ENCODE results near the gene WFDC12.

WFDC12 gene

GRCh38 chr20:45087814-45088213 lies 36.5 kb downstream of the WFDC12 start:
- no peak for DNase-seq

DNA sequence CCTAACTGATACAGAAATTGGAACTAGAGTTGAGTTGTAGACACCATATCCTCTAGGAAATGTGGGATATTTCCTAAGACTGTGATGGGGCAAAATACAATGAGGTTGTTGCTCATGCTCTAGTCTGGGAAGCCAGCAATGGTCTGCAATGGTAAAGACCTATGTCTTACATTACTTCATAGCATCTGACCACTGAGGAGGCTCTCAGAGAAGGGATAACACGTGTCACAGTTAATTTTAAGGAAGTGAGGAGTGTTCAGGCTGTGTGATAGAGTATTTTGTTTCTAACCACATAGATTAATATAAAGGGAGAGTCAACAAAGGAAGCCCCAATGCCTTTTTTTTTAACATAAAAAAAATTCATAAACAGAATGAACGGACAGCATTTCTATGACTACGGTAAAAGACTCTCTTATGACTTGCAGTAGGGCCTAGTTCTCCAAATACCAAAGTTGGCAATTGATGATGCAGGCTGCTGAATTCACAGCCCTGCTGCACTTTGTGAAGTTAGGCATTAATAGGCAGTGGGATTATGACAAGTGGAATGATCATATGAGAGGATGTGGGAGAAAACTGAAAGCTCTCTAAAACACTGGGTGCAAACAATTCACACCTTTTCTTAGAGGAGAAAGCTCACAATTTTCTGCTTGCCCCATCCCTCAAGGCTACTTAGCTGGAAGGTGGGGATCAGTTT lies 37.0 kb downstream of the WFDC12 start:
- DNase-seq, result no peak

- DNase-seq, result no peak
Measured at GRCh38 chr20:45085867-45086266, 38.4 kb downstream of the WFDC12 start.

GRCh38 chr20:45085289-45085688 lies 39.0 kb downstream of the WFDC12 start:
- no peak for DNase-seq

DNA sequence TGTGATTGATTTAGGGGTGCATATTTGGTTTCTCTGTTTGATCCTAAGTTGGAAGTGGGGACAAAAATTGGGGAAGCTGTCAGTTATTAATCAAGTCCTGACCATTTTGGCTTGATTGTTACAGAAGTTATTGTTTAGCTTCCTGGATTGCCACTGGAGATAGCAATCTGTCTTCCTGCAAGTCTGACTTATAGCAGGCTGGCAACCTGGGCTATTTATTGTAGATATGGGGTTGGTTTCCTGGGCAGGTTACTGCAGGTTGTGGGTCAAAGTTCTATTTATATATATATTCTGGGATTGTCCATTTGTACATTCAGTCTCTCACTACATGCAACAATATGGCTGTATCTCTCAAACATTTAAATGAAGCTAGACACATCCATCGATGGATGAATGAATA lies 41.1 kb downstream of the WFDC12 start:
- no peak for DNase-seq

- no peak for DNase-seq
Measured at GRCh38 chr20:45082468-45082867, 41.8 kb downstream of the WFDC12 start.

DNA sequence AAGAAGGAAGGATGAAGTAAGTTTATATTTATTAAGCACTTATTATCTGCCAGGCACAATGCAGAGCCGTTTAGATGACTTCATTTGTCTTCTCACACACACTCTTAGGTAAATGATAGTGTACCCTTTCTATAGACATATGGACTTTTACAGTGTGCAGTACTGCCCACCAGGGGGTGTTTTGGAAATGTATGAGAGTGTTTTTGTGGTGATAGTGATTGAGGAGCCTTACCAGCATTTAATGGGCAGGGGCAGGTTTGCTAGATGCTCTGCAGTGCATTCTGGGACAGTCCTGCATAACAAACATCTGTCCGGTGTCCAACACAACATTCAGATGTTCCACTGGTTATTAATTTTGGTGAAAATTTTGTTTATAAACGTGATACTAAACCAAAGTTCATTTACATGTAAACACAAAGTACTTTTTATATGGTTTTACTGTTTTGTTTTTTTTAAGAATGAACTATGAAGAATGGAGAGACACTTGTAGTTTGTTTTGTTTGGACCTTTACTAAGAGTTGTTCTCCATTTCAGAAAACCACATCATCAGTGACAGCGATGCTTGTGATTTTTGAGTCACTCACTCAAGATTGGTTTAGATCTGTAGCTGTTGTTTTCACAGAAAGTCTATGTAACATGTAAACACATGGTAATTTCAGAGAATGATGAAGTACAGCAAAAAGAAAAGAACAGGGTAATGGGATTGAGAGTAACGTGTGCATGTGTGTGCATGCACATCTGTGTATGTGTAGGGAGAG lies 43.2 kb downstream of the WFDC12 start:
- DNase-seq, result no peak

DNA sequence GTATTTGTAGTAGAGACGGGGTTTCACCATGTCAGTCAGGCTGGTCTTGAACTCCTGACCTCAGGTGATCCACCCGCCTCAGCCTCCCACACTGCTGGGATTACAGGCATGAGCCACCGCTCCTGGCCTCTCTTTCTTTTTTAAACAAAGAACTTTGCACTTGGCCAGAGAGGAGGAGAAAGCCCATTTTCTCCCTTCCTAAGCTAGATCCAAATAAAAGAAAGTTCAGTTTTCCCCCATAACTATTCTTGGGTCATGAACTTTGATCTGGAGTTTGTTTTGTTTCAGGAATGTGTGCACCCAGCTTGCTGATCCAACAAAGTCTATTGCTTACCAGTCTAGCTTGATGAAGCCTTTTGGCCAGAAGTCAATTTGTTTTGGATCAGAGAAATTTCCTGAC lies 46.7 kb downstream of the WFDC12 start:
- DNase-seq, result no peak
